GM12875 (cell line): Measurements from ENCODE around the gene OSBPL1A.

ENCODE experiments used
- H3K4me3 ChIP-seq: one replicate; pipeline ENCODE4 v1.5.1; 2011; ENCODE audit warnings: low read depth, low read length, control low read depth
- TF ChIP-seq, protein P1 (sequence below): IDR thresholded peaks from 2 replicates; pipeline ENCODE4 v1.5.1; 2011; ENCODE audit warnings: low read depth, mild to moderate bottlenecking, control low read depth, inconsistent platforms, low read length, moderate library complexity, borderline replicate concordance; ENCODE audit not compliant: insufficient read depth

Gene OSBPL1A

DNA sequence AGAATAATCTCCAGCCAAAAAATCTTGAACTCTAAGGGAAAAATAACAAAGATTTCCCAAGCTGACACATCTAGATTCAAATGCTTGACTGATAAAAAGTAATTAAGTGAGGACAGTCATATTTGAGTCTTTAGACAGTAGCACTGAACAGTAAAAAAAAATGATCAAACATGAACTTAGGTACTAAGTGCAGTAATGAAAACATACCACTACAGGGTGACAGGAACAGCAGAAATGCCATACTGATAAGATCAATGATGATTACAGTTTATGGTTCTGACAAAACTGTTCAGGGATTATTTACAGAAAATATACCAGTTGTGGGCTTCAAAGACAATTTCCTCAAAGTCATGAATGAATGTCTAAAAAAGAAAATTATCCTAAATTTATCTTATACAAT lies 80.3 kb downstream of the OSBPL1A start:
- no peak overlapping the region for H3K4me3 ChIP-seq
- TF ChIP-seq, protein P1, sequence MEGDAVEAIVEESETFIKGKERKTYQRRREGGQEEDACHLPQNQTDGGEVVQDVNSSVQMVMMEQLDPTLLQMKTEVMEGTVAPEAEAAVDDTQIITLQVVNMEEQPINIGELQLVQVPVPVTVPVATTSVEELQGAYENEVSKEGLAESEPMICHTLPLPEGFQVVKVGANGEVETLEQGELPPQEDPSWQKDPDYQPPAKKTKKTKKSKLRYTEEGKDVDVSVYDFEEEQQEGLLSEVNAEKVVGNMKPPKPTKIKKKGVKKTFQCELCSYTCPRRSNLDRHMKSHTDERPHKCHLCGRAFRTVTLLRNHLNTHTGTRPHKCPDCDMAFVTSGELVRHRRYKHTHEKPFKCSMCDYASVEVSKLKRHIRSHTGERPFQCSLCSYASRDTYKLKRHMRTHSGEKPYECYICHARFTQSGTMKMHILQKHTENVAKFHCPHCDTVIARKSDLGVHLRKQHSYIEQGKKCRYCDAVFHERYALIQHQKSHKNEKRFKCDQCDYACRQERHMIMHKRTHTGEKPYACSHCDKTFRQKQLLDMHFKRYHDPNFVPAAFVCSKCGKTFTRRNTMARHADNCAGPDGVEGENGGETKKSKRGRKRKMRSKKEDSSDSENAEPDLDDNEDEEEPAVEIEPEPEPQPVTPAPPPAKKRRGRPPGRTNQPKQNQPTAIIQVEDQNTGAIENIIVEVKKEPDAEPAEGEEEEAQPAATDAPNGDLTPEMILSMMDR: no peak

DNA sequence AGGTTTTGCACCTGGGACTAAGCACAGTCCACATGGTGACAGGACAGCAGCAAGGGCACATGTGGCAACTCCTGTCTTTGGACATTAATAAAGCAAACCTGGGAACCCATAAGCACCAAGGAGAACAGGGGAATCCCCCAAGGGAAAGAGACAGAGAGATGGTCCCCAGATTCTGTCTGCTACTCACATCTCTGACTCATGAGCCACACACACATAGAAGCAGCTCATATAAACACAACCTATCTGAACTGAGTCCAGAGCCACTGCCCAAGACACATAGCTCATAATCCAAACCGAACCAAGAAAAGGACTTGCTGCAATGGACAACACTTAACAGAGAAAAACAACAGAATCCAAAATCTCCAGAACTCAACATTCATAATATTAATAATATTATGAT lies 82.5 kb downstream of the OSBPL1A start:
- no peak overlapping the region for H3K4me3 ChIP-seq
- TF ChIP-seq, protein P1: no peak

DNA sequence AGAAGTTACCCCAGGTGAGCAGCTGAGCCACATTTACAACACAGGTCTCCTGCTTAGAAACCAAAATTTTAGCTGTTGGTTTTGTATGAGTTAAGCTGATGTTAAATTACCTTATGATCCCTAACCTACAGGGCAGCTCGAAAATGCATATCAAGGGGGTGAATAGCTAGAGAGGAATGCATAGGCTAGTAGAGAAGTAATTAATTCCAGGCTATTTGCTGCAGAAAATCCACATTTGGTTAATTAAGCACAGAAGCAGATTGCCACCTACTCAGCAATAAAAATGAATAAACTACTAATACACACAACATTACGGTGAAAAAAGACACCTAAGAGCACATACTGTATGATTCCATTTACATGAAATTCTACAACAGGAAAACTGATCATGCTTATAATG lies 91.4 kb downstream of the OSBPL1A start:
- TF ChIP-seq, protein P1: no peak
- no peak overlapping the region for H3K4me3 ChIP-seq

DNA sequence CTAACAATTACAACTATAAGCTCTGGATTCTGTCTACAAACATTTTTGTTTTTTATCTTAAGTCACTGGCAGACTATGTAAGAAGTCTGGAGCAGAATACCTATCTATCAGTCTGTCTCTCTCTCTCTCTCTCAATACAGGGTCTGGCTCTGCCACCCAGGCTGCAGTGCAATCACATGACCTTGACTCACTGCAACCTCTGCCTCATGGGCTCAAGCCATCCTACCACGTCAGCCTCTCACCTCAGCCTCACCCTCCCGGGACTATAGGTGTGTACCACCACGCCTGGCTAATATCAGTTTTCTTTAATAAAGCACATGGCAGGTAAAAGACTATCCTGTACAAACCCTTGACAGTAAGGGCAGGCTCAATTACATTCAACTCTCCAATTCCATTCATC lies 96.9 kb downstream of the OSBPL1A start:
- H3K4me3 ChIP-seq: no peak overlapping the region
- TF ChIP-seq, protein P1: no peak

- TF ChIP-seq, protein P1: no peak
- H3K4me3 ChIP-seq: no peak overlapping the region
These were observed 101.3 kb downstream of the OSBPL1A start for GRCh38 chr18:24296276-24296675.

GRCh38 chr18:24293254-24293653 lies 104.4 kb downstream of the OSBPL1A start:
- TF ChIP-seq, protein P1: no peak

DNA sequence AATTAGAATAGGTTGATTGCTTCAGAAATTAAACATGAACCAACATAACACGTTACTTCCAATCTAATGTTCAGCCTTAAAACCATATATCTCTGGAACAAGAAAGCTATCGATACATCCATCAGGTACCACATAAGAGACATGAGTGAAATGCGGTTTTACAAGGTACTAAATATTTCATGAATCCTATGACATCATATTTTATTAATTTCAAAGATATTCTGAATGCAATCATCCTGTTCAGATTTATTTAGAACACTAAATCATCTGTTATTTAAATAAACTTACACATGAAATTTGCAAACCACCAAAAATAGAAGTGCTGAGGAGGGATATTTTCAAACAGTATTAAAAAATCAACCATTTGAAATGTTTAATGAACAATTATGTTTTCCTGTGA lies 119.0 kb downstream of the OSBPL1A start:
- TF ChIP-seq, protein P1: no peak
- no peak overlapping the region for H3K4me3 ChIP-seq

More at GRCh38 chr18:24293254-24293653, 104.4 kb downstream of the OSBPL1A start:
- H3K4me3 ChIP-seq: no peak overlapping the region
